ENCODE measurements around the gene ADAM8.

The ADAM8 gene

GRCh38 chr10:133308421-133309099 is 31.9 kb upstream of the ADAM8 start, which contains the start of the genes TUBGCP2 and ZNF511:
TSS of gene TUBGCP2 (minus strand) at chr10:133308872. CDS start at chr10:133302941, 5,931 bp downstream.
TSS of gene ZNF511 (plus strand) at chr10:133308914. CDS start at chr10:133308944, 30 bp downstream.
- peak; percentile 31 to 56 for DNase-seq

DNA sequence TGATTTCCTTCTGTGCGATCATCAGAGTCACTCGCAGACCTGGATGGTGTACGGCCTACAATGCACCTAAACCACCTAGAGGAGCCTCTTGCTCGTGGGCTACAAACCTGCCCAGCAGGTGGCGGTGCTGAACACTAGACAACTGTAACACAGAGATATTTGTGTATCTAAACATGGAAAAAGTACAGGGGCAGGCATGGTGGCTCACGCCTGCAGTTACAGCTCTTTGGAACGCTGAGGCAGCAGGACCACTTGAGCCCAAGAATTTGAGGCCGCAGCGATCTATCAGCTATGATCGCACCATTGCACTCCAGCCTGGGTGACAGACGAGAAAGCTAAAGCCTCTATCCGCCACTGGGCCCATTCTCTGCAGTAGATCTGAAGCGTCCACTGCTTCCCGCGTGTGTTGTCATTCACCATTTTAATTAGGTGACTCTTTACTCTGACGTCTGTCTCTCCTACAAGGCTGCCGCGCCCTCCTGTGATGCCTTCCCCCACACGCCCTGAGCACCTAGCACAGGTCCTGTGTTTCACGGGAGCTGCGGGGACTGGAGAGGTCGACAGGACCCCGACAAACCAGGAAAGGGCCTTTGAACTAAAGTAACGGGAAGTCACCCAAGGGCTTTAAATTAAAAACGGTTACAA is 31.2 kb upstream of the ADAM8 start:
- DNase-seq: peak in 1 of 2 experiments; percentile 53

- DNase-seq: no peak
Observed at GRCh38 chr10:133306941-133307379, 30.3 kb upstream of the ADAM8 start.

GRCh38 chr10:133306097-133306476 is 29.4 kb upstream of the ADAM8 start:
- no peak for DNase-seq

GRCh38 chr10:133303206-133303605 is 26.5 kb upstream of the ADAM8 start:
- DNase-seq: no peak

DNA sequence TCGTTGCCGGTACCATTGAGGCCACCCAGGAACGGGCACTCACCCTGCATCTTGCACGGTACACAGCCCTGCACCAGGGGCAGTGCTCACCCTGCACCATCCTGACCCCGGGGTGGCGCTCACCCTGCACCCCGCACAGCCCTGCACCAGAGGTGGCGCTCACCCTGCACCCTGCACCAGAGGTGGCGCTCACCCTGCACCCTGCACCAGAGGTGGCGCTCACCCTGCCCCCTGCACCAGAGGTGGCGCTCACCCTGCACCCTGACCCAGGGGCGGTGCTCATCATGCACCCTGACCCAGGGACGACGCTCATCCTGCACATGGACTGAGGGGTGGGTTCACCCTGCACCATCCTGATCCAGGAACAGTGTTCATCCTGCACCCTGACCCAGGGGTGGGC is 25.6 kb upstream of the ADAM8 start:
- no peak for DNase-seq

DNA sequence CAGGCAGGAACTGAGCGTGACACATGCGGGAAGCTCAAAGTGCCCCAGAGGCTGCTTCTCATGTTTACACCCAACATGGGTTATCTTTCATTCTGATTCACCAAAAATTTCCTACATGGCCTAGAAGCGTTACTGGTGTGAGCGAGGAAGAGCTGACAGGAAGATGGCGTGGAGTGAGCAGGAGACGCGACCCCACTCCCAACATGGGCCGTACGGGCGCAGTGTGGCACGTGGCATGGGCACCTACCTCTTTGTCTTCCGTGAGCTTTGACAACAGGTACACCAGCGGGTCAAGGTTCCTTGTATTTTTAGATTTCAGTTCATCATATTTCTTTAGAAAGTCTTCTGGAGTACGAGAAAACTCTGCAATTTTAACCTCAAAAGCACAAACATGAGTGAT is 23.1 kb upstream of the ADAM8 start:
- no peak for DNase-seq

- DNase-seq: no peak
Observed at GRCh38 chr10:133299224-133299623, 22.6 kb upstream of the ADAM8 start.

- no peak for DNase-seq
Observed at GRCh38 chr10:133298466-133298865, 21.8 kb upstream of the ADAM8 start.

DNA sequence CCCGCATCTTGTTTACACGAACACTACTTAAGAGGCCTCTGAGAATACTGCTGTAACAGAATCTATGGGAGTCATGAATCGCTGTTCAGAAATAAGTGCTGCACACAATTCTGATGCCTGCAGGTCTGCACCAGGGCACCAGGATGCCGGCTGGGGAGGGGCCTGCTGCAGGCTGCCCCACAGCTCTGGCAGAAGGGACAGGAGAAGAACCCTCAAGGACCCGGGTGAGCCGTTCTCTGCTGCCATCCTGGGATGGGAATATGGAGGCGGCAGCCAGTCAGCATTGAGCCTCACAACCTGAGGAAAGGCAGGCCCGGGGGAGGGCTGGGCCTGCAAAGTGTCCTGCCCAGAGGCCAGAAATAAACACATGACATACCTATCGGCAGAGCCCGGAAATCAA is 20.8 kb upstream of the ADAM8 start:
- no peak for DNase-seq

DNA sequence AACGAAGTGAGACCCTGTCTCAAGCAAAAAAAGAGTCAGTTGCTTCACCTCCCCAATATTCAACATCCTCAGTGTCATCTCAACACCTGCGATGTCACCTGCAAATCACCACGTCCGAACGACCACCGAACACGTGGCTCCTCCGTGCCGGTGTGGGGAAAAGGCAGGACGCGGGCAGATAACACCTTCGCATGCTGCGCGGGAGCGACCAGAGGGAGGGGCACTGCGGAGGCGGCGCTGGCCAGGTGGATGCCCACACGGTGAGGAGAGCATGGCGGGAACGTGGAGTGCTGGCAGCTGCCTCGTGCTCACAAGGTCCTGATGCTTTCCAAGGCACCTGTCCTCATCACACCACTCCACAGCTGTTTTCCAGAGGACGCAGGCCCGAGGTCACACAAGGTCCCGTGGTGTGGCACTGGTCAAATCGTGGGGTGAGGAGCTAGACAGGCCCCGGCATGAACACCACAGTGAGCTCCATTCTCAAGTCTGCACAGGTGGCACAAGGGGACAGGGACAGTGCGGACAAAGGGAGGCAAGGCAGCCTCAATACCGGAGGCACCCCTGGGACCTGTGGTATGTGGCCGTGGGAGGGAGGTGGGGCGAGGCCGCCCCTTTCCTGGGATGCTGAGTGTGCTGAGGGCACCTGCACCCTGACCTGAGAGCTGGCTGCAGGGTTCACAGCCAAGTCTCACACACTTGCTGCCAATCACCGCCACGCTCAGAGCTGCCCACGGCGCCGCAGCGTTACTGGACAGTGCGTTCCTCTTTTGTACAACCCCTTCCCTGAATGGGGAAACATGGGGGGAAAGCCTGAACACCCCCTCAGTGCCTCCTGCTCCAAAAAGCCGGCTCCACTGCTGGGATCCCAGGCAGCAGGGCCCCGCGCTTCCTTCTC is 19.0 kb upstream of the ADAM8 start:
- DNase-seq: no peak

- DNase-seq: no peak
Observed at GRCh38 chr10:133294189-133294588, 17.5 kb upstream of the ADAM8 start.

DNA sequence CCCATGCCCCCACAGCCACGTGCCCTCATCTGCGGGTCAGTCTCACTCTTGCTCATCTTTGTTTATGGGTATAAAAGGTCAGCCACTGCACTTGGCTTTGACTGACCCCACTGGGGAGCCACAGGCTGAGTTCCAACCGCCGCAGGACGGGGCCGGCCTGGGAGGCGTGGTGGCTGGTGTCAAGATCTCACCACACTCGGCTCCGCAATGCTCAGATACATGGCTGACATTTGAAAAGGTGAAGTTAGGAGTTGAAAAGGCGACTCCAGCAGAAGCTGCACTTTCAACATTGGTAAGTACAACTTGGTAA is 17.1 kb upstream of the ADAM8 start:
- DNase-seq: no peak

DNA sequence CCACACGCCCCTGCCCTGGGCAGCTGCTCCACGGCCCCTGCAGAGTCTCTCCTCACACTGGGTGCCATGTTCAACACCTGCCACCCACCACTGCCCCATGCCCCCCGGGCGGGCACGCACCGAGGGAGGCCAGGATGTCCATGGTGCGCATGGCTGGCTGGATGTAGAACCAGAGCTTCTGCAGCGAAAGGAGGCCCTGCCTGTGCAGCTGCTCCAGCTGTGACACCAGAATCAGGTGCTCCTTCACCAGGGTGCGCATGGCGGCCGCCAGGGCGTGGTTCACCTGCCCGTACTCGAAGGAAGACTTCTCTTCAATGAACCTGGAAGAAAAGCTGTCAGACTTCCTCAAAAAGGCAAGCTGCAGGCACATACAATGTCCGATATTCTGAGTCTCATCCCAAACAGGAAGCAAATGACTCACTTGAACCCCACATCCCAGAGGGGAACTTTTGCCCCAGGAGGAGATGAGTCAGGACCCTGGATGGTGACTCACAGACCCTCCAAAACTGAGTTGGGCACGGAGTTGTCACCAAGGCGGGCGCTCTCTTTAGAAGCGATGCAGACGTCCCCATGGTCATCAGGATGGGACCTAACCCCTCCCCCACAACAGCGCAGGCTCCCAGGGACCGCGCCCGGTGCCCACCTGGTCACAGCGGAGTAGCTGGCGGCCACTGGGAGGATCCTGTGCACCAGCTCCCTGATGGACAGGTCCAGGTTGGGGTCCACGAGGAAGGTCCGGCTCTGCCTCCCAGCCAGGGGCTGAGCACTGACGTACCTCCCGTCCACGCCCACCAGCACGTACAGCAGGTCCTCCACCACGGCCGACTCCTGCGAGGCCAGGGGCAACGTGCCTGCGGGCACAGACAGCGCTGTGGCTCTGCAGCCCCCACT is 16.5 kb upstream of the ADAM8 start:
- DNase-seq: peak in 1 of 2 experiments; percentile 56

- no peak for DNase-seq
Observed at GRCh38 chr10:133289761-133290160, 13.1 kb upstream of the ADAM8 start.

GRCh38 chr10:133287832-133288500 is 11.3 kb upstream of the ADAM8 start:
- no peak for DNase-seq

- DNase-seq: no peak
Observed at GRCh38 chr10:133286366-133286765, 9.7 kb upstream of the ADAM8 start.

GRCh38 chr10:133285217-133285616 is 8.5 kb upstream of the ADAM8 start:
- DNase-seq: no peak

GRCh38 chr10:133283931-133284330 is 7.3 kb upstream of the ADAM8 start:
- no peak for DNase-seq

DNA sequence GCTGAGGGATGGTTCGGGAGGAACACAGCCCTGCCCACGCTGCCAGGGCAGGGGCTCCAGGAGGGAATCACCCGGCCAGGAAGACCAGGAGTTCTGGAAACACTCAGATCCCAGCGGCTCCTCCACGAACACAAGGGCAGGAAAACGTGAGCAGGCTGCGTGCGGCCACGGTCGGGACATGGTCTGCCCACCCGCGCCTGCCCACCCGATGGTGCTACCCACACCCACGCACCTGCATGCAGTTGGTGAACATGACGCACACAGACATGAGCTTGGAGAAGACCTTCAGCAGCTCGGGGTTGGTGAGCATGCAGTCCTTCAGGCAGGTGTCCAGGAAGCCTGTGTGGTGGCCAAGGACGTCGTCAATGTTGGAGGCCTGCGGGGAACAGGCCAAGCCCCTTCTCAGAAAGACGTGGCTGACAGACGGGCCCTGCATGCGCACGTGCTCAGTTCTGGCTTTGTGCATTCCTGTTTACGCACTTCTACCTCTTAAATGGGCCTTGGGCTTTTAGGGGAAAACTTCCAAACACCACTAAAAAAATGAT is 6.2 kb upstream of the ADAM8 start:
- no peak for DNase-seq

DNA sequence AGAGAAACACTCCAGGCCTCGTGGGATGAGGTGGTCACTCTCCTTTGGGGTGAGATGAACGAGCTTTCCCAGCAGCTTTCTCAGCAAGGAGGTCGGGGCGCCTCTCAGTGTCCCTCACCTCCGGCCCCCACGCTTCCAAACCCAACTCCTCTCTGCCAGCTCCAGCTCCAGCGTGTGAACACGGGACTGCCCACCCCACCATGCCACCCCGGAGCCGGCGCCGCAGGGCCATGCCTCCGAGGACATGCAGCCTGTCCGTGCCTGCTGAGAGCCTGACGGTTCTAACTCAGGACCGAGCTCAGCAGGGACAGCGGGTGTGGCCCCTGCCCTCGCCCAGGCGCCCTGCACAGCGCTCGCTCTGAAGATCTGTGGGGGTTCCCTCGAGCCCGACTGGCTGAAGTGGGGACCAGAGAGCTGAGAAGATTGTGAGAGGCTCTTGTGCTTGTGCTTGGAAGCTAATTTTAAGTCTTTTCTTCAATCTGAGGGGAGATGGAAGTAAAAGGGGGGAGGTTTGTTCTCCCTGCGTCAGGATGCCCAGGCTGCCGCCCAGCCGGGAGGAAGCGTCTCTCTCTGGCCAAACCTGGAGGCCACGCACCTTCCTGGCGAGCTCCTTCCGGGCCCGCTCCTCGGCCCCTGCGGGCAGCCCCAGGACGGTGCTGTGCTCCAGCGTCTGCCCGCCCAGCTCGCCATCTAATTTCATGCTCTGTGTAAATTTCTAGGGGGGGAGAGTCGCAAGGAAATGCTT is 5.1 kb upstream of the ADAM8 start:
- DNase-seq: no peak
